HG03521 (cell line): ENCODE results near the gene TPRG1.

Source experiments
- ATAC-seq: cut with Tn5 transposase; IDR thresholded peaks from one replicate; pipeline ENCODE4 v1.9.1; 2021; ENCODE audit warnings: mild to moderate bottlenecking, moderate library complexity; ENCODE audit not compliant: unreplicated experiment

Gene TPRG1

DNA sequence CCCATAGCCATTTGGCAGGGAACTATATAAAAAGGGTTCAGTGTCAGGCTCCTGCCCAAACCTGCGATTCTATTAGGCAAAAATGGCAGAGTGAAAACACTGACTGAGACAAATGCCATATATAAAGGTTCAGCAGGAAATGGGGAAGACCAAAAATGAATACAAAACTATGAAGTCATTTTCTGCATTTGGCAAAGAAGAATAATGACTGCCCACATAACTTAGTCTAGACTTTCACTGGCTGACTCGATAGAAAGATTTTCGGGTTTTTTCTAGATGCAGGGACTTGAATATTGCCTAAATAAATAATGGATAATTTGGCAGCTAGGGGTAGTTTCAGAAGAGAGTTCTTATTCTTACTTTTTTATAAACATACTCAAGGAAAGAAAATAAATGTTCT lies 178.0 kb downstream of the TPRG1 start:
- ATAC-seq: no peak

DNA sequence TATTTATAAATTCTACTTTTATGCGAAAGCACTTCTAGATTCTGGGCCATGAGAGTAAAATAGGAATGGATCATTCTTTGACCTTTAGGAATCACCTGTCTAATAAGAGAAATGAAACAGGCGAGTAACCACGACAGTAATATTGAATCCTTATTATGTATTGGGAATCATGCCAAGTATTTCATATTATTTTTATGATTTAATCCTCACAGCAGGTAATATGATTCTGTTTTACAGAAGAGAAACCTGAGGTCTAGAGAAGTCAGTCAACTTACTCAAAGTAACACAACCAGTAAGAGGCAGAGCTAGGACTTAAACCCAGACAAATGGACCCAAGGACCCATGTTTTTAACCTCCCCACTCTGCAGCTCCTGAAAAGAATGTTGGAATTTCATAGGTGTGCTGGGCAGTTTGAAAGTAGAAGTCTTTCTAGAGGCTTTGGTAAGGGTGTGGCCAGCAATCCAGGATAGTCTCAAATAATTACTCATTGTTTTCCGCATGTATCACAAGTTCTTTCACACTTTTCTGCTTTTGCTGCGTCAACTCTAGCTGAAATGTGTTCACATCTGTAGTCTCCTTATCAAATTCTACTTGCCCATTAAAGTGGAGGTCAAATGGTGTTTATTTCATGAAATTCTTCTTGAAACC lies 181.7 kb downstream of the TPRG1 start:
- ATAC-seq: no peak

DNA sequence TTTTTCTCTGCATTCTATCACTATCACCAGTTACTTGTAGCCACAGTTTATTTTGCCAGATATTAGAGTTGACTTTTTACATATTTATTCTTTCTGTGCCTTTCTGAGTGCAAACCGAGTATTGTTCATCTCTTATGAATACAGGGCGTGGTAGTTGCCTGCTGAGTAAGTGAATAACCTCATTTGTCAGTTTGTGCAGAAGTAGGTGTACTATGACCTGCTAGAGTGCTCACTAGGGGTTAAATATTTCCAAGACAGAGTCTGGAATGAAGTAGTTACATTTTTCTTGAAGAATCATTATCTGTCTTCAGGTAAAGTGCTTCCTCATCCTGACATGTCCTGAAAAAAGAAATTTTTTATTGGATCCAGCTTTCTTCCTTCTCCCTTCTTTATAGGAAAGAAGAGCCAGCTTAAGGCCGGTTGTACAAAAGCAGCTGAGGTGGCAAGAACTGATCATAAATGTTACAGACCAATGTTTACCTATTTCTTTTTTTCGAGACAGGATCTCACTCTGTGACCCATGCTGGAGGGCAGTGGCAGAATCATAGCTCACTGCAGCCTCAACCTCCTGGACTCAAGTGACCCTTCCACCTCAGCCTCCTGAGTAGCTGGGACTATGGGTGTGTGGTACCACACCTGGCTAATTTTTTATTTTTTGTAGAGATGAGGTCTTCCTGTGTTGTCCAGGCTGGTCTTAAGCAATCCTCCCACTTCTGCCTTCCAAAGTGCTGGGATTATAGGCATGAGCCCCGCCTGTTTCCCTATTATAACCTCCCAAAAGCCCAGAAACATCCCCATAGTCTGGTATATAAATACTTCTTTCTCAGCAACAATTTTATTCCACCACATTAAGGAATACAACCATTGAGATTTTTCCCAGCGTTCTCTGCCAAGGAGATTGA lies 182.5 kb downstream of the TPRG1 start:
- ATAC-seq: no peak

DNA sequence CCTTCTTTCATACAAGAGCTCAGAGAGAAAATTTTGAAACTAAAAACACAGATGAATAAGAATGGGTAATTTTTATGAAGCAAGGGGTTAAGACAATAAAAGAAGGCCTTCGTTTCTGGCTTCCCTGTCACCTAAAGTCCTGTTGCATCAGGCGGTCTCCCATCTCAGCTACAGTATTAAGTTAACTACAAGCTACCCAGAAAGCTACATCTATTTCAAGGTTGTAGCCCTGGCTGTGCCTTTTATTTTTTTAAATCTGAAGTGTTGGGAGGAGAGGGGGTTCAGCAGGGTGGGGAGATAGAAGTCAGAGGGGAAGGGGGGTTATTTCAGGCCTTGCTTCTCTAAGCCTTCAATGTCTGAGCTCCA lies 183.3 kb downstream of the TPRG1 start:
- ATAC-seq: no peak

DNA sequence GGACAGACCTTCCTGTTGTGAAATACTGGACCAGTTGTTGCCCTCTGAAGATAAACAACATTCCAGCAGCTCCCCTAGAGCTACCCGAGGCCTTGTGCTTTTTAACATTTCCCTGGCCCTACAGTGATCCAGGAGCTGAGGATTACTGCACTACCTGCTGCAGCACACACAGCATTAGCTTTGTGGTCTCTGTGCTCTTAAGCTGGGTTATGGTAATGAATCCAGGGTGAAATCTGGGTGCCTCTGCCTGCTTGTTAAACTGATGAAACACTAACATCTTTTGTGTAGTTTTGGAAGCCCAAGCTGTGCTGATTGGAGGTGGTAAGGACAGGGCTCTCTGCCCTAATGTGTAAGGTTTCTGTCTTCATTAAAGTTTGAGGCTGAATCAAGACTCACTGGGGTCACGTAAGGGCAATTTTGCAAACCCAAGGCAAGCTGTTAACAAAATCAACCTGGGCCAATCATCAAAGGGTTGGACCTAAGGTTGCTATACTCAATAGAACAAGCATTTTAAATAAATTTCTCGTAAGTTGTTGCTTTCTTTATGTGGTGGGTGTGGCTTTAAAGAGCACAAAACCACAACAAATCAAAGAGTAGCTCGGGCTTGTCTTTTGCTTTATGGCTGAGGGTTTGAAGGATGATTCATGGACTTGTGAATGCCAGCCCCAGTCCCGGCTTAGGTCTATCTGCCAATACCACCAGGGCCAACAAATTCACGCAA lies 183.9 kb downstream of the TPRG1 start:
- ATAC-seq: no peak

DNA sequence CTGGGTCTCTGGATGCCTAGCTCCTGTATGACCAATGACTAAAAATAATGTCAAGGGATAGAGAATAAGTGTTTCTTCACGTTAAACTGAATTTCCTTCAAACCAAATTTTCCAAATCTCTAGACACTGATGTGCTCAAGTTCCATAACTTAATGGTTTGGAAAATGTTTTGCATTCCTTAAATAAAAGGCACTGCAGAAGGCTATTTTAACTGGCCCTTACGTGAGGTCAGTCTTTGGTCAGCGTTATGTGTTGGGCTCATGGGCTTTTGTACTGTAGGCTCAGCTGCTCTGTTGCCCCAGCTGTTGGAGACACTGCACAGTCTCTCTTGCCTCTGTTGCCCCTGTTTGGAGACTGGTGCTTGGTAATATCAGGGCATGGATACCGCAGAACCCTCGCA lies 188.5 kb downstream of the TPRG1 start:
- ATAC-seq: no peak

DNA sequence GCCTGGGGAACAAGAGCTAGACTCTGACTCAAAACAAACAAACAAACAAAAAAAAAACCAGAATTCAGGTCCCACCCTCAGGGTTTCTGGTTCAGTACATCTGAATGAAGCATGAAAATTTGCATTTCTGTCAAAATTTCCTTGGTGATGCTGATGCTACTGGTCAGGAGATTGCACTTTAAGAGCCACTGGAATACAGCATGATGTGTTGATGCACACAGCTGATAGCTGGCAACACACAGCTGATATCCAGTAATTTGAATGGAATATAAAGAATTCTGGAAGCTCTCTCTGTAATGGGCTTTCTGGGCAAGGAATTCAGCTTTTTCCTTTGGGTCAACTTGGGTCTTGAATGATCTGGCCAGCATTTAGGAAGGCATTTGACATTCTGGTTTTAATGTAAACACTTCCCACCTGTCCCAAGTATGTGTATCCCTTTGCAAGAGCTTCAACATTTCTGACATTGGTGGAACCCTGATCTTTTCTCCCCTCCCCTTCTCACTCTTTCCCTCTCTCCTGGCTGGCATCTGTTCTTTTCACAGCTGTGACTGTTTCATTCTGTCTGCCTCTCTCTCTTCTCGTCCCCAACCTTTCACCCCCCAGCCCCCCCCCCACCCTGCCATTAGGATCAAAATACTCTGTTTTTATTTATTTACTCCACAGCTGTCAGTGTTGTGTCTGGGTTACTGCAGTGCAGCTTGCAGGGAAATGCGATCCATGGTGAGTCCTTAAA lies 189.5 kb downstream of the TPRG1 start:
- ATAC-seq: no peak

DNA sequence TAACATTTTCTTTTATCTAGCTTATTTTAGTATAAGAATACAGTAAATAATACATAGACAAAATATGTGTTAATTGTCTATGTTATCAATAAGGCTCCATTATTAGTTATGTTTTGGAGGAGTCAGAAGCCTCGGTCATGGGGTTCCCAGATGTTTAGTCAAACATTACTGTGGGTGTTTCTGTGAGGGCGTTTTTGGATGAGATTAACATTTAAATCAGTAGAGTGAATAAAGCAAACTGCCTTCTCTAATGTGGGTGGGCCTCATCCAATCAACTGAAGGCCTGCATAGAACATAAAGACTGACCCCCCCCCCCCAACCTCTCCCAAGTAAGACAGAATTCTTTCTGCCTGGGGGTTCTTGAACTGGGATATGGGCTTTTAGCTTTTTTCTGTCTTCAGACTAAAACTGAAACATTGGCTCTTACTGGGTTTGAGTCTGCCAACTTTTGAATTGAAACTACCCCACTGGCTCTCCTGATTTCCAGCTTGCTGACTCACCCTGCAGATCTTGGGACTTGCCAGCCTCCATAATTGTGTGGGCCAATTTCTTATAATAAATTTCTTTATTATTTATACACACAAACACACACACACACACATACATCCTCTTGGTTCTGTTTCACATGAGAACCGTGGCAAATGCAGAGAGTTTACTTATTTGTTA lies 192.0 kb downstream of the TPRG1 start:
- ATAC-seq: no peak

DNA sequence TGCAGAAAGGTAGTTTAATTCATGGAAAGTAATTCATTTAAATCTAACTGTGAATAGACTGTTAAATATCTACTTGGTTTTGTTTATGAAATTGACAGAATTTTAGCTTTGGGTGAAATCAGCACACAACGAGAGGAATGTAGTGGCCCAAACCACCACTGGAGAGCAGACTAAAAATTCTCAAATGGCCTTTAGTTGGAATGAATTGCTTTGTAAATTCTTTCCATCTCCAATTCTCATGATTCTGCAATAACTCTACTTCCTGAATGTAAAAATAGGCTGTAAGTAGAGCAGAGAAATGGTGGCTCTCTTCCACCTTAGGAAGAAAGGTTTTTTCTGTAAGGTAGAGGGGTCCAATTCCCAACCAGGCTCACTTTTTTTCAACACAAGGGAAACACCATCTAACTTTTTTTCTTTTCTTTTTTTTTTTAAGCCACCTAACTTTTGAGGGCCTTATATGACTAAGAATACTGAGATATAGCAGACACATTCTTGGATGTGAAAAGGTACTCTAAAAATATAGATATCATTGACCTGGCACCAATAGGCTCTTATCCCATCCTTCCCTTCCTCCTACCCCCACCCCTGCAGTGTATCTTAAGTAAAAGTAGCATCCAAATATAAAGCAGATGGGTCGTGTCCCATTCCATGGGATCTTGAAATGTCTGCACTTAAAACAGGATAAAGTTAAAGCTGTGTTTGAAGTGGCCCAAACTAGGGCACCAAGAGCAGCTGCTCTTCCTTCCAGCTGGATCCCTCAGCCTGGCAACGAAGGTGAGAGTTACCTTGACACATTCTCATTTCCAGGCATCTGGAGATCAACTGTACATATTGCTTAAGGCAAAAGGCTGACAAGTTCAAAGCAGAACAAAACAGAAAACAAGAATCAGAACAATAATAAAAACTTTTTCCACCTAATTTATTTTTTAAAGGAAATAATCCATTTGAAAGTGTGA lies 194.1 kb downstream of the TPRG1 start:
- ATAC-seq: no peak

DNA sequence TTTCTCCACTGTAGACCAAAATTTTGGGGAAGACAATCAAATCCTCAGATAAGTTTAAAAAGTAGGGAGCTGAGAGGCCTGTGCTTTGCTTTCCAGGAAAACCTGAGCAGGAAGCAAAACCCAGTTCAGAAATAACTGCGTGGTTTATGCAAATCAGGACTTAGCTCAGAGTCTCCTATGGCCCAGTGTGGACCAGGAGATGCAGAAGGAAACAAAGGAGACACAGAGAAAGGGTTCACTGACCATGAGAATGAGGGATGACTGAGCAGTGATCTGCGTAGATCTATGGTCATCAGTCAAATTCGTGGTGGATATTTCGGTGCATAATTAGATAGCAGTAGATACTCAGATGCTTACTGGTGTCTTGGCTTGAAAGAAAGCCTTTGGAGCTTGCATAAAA lies 196.6 kb downstream of the TPRG1 start:
- ATAC-seq: no peak

DNA sequence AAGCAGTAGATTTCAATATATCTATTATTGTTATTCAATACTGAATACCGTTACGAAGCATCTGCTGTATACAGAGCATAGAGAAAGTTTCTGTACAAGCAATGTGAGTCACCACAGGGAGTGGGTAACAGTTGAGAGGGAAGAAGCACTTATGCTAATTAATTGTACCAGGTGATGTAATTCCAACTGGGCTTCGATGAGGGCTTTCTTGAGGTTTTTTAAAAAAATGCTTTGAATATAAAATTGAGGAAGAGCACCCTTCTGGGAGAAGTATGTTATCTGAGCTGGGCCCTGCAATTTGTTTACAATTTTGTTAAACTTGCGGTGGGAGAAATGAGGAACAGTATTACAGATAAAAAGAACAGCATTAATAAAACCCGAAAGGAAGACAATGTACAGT lies 197.9 kb downstream of the TPRG1 start:
- ATAC-seq: no peak

DNA sequence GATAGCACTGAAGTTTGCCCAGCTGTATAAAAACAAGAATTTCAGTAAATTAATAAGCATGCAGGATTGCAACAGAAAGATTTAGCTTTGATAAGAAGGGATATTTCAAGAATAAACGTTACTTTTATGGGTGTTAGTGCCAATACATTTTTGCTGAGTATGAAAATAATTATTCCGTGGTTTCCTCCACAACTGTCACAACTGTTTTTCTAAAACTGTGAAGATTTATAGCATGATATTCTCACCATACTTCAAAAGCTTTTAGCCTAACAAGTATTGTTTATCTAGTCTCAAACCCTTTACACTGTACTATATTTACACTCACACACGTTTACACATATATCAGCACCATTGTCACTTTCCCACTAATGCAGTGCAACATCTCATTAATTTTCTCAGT lies 200.5 kb downstream of the TPRG1 start:
- ATAC-seq: no peak
